GM21786 (cell line): Measurements from ENCODE around the gene ARHGAP27.
"Not testable (repeated sequence)": the region's sequence is repeated elsewhere in the genome, so short reads cannot be mapped to it uniquely, and the experiment has no call there.

Source experiments
- ATAC-seq: cut with Tn5 transposase; IDR thresholded peaks from one replicate; pipeline ENCODE4 v1.9.1; 2021; ENCODE audit not compliant: unreplicated experiment

ARHGAP27 gene

GRCh38 chr17:45447650-45448049 is 15.0 kb upstream of the ARHGAP27 start:
- not testable (repeated sequence) for ATAC-seq

- ATAC-seq = not testable (repeated sequence)
These were observed 14.4 kb upstream of the ARHGAP27 start for GRCh38 chr17:45446872-45447625.

- ATAC-seq = not testable (repeated sequence)
These were observed 13.5 kb upstream of the ARHGAP27 start for GRCh38 chr17:45445901-45446743.

- not testable (repeated sequence) for ATAC-seq
These were observed 12.5 kb upstream of the ARHGAP27 start for GRCh38 chr17:45444856-45445820.

GRCh38 chr17:45444301-45444700 is 11.6 kb upstream of the ARHGAP27 start:
- ATAC-seq = not testable (repeated sequence)

GRCh38 chr17:45443371-45444260 is 10.9 kb upstream of the ARHGAP27 start:
- not testable (repeated sequence) for ATAC-seq

- no peak for ATAC-seq
These were observed 9.0 kb upstream of the ARHGAP27 start for GRCh38 chr17:45441526-45442310.

GRCh38 chr17:45440839-45441515 is 8.3 kb upstream of the ARHGAP27 start:
- ATAC-seq = peak; percentile 60

GRCh38 chr17:45440161-45440778 is 7.6 kb upstream of the ARHGAP27 start:
- no peak for ATAC-seq

- no peak for ATAC-seq
These were observed 6.4 kb upstream of the ARHGAP27 start for GRCh38 chr17:45438931-45439610.

GRCh38 chr17:45437465-45438283 is 5.0 kb upstream of the ARHGAP27 start:
- no peak for ATAC-seq

GRCh38 chr17:45436625-45437464 is 4.2 kb upstream of the ARHGAP27 start:
- no peak for ATAC-seq

GRCh38 chr17:45436161-45436560 is 3.5 kb upstream of the ARHGAP27 start:
- no peak for ATAC-seq

- no peak for ATAC-seq
These were observed 2.8 kb upstream of the ARHGAP27 start for GRCh38 chr17:45435481-45435880.

- no peak for ATAC-seq
These were observed 477 bp upstream of the ARHGAP27 start for GRCh38 chr17:45433159-45433535.
